Skin epidermis (tissue), 12 donors: Measurements from ENCODE around the gene RAB8A.
"Not testable (repeated sequence)": the region's sequence is repeated elsewhere in the genome, so short reads cannot be mapped to it uniquely, and the experiment has no call there.

ENCODE experiments used
- H3K27ac ChIP-seq, 21 experiments: fragments of 200-600 bp; sonication (generic) in 11 of 21; one replicate each; pipeline ENCODE4 v1.5.0; 2020; ENCODE audit warnings: mild to moderate bottlenecking in 3 of 21, inconsistent platforms in 2 of 21, moderate library complexity in 2 of 21
- H3K4me3 ChIP-seq, 7 experiments: fragments of 200-600 bp; sonication (generic) in 2 of 7; one replicate each; pipeline ENCODE4 v1.5.0; 2020; ENCODE audit warnings: inconsistent platforms in 2 of 7, mild to moderate bottlenecking in 2 of 7, moderate library complexity in 1 of 7

The RAB8A gene

DNA sequence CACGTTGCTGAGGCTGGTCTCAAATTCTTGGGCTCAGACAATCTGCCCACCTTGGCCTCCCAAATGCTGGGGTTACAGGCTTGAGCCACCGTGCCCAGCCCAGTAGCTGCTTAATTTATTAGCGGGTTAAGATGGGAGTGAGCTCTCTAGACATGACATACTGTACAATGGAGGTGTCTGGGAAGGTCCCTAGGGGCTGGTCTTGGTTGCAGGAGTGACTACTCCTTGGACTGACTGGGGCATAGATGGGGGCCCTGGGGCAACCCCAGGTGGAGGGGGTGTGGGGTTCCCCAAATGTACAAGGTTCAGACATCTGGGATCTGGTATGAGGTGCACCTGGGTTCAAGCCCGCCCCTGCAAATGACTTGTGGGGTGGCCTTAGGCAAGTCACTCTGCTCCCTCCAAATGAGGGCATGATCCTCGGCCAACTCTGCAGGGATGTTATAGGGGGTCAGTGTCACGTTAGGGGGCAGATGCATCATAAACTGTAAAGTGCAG is 48.8 kb downstream of the RAB8A start:
- Histone ChIP-seq H3K4me3 (no peak overlapping the region), H3K27ac (no peak overlapping the region)

DNA sequence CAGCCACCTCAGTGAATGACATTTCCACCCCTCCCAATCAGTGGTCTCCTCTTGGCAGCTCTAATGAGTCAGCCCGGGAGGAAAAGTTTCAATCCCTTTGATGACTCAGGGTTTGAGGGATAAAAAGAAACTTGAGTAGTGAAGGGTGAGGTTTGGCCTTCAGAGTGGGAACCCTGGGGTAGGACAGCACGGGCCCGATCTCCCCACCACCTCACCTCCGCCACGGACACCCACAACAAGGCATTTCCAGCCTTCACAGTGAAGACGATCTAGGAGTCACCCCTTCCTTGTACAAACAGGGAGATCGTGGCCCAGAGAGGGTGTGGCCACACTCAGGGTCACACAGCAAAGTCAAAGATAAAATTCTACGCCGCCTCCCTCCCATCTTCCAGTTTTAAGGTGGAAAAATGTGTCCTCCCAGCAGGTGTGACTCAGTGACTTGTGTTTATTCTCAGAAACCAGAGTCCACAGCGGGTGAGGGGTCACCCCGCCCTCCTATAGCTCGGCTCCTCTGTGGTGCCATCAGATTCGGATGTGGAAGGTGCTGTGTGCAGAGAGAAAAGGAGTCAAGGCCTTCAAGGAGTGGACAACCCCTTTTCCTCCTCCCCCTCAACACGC is 49.4 kb downstream of the RAB8A start:
- H3K4me3 ChIP-seq = no peak overlapping the region
- no peak overlapping the region for H3K27ac ChIP-seq

DNA sequence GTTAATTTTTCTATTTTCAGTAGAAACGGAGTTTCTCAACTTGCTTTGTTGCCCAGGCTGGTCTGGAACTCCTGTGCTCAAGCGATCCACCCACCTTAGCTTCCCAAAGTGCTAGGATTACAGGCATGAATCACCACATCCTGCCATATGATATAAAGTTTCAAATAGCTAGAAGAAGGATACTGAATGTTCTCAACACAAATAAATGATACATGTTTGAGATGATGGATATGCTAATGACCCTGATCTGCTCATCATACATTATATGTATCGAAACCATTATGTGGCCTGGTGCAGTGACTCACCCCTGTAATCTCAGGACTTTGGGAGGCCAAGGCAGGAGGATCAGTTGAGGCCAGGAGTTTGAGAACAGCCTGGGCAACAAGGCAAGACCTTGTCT is 50.2 kb downstream of the RAB8A start:
- H3K4me3 ChIP-seq = no peak overlapping the region
- H3K27ac ChIP-seq = no peak overlapping the region

DNA sequence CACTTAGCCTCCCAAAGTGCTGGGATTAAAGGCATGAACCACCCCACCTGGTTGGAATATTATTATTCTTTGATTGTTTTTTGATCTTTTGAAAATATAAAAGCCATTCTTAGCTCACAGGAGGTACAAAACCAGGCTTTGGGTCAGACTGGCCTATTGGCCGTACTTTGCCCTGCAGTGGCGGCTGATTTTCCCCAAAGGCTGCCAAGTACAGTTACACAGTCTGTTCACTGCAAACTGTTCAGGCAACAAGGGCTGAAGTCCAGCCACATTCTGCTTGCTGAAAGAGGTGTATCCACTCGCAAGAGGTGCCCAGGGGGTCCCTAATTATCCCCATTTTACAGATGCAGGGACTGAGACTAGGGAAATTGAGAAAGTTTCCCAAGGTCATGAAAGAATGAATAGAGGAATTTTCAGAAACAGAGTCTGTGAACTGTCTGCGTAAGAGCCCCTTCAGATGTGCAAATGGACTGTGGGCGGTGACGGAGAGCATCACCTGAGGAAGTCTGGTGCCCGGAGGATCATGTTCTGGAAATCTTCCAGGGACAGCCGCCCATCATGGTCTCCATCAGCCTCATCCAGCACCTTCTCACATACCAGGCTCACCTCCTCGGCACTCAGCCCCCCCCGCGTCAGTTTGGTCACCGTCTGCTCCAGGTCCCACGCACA is 52.7 kb downstream of the RAB8A start:
- Histone ChIP-seq H3K4me3 (no peak overlapping the region), H3K27ac (no peak overlapping the region)

DNA sequence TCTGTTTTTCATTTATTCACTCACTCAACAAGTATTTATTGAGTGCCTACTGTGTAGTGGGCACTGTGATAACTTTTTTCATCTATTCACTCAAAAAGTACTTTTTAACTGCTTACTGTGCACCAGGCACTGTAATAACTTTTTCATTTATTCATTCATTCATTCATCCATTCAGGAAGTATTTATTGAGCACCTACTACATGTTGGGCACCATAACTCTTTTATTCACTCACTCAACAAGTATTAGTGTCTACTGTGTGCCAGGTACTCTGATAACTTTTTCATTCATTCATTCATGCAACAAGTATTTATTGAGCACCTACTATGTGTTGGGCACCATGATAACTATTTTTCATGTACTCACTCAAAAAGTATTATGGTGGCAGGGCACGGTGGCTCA is 54.7 kb downstream of the RAB8A start:
- Histone ChIP-seq H3K27ac (no peak overlapping the region), H3K4me3 (no peak overlapping the region)

DNA sequence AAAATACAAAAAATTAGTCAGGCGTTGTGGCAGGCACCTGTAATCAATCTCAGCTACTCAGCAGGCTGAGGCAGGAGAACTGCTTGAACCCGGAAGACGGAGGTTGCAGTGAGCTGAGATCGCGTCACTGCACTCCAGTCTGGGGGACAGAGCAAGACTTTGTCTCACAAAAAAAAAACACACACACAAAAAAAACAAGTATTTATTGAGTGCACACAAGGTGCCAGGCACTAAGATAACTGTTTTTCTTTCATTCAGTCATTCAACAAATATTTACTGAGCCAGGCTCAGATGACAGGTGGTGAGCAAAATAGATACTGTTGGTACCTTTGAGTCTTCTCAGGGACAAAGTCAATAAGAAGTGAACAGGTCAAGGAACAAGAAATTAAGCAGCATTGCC is 55.4 kb downstream of the RAB8A start:
- Histone ChIP-seq H3K4me3 (no peak overlapping the region), H3K27ac (no peak overlapping the region)

DNA sequence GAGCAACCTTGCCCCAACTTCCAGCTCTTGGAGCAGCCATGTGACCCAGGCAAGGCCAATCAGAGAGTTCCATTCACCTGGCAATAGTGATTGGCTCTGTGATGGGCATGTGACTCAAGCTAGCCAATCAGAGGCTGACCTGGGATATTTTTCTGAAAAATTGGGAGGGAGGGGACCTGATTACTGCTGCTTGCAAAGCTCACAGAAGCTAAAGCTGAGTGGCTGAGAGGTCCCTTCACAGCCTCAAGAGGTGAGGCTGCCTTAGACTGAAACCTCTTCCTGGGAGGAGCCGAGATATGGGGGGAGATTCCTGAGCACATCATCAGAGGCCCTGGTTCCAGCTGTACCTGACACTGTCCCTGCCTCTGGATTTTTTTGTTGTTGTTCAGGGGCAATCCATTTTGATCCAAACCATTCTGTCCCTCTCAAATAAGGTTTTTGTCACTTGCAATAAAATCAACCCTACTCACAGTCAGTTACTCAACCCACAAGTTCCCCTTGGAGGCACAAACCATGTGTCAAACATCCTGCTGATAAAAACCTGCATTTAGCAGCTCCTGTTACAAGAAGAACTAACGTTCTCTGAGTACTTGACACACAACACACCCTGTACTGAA is 56.9 kb downstream of the RAB8A start:
- no peak overlapping the region for H3K4me3 ChIP-seq
- H3K27ac ChIP-seq = no peak overlapping the region

DNA sequence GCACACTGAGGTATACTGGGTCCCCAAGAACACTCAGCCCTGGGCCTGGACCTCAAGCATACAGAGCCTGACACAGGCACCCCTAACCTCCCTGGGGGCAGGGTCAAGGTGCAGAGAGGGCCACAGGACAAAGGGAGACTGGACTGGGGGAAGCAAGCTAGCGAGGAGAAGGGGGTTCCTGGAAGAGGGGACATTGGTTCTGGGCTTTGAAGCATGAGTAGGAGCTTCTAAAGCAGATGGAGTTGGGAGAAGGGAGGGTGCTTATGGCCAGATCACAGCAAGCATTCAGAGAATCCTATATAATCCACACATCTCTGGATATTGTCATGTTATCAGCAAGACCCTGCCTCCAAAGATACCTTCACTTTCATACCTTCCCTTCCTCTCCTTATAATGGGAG is 58.4 kb downstream of the RAB8A start:
- Histone ChIP-seq H3K4me3 (no peak overlapping the region), H3K27ac (no peak overlapping the region)

DNA sequence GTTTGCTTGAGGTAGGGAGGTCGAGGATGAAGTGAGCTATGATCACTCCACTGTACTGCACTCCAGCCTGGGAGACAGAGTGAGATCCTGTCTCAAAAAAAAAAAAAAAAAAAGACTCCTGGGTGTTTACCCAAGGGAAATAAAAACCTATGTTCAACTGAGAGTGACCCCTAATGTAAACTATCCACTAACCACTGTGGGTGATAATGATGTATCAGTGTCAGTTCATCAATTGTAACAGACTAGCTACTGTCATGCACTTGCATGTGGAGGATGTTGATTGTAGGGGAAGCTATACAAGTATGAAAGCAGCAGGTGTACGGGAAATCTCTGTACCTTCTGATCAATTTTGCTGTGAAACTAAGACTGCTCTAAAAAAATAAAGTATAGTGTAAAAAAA is 64.3 kb downstream of the RAB8A start:
- H3K4me3 ChIP-seq = no peak overlapping the region
- H3K27ac ChIP-seq = no peak overlapping the region

DNA sequence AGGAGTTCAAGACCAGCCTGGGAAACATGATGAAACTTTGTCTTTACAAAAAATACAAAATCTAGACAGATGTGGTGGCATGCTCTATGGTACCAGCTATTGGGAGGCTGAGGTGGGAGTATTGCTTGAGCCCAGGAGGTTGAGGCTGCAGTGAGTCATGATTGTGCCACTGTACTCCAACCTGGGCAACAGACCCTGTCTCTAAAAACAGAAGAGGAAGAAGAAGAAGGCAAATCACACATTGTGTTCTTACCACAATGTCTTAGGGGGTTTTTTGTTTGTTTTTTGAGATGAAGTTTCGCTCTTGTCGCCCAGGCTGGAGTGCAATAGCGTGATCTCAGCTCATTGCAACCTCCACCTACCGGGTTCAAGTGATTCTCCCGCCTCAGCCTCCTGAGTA is 67.2 kb downstream of the RAB8A start:
- not testable (repeated sequence) for H3K4me3 ChIP-seq, H3K27ac ChIP-seq

DNA sequence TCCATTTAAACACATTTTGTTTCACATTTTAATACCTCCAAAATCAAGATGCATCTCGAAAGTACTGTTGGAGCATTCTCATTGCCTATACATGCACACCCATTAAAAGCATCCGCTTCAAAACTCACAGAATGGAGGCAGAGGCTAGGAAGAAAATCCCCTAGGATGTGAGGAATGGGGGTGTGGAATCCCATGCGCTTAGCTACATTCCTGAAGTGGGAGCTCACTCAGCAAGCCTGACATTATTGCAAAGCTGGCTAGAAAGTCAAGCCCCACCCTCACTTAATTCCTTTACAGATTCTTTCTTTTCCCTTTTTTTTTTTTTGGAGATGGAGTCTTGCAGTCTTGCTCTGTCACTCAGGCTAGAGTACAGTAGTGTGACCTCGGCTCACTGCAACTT is 68.9 kb downstream of the RAB8A start:
- Histone ChIP-seq H3K27ac (no peak overlapping the region), H3K4me3 (no peak overlapping the region)
